GM10266 (cell line): ENCODE data around the gene MSRB2.

ENCODE experiments used
- DNase-seq: peaks from one replicate; pipeline ENCODE4 v3.0.0; 2012; ENCODE audit errors: extremely low spot score
- CTCF ChIP-seq: IDR thresholded peaks from 2 replicates; pipeline ENCODE4 v1.5.1; 2012; ENCODE audit warnings: mild to moderate bottlenecking, low read depth; ENCODE audit not compliant: control insufficient read depth, insufficient read depth; ENCODE audit errors: missing control alignments

MSRB2 gene

DNA sequence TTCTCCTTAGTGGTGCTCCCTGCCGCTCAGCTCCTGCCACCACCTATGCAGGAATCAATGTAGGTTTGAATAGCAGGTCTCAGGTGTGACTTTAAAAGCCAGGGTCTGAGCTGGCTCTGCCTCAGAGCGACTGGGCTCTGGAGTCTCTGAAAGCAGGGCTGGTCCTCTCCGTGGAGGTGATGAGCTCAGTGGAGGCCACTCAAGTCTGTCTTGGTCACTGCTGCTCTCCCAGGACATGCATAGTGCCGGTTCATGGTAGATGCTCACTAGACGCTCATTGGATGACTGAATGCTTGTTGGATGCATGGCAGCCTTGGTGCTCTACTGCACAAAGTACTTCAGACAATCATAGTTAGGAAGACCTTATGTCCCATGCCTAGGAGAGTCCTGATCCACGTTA lies 51.7 kb downstream of the MSRB2 start:
- no peak for TF ChIP-seq CTCF

DNA sequence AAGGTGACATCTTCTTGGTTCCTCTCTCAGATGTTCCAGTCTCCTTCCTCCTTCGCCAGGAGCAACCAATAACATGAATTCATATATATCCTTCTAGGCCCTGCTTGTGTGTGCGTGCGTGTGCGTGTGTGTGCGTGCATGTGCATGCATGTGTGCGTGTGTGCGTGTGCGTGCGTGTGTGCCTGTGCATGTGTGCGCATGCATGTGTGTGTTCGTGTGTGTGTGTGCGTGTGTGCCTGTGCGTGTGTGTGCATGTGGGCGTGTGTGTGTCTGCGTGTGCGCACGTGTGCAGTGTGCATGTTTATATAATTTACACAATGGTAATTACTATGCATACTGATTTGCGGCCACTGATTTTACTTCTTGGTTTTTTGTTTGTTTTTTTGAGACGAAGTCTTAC lies 52.8 kb downstream of the MSRB2 start:
- no peak for TF ChIP-seq CTCF

More for the DNA sequence above, 51.7 kb downstream of the MSRB2 start:
- no peak for DNase-seq

DNA sequence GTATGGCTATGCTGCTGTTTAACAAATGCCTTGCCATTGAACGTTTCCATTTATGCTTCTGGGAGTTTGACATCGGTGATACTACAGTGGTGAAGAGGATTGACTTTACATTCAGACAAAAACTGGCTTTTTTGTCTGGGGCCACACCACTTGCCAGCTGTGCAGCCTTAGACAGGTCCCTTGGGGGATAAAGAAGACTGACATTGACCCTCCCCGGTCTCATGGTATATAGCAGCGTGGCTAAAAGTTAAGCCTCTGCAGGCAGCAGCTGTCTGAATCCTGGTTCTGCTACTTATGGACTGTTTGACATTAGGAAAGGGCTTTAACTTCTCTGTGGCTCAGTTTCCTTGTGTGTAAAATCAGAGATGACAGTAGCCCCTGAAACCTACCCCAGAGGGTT lies 54.7 kb downstream of the MSRB2 start:
- no peak for TF ChIP-seq CTCF
- DNase-seq, result no peak

More for the DNA sequence above, 52.8 kb downstream of the MSRB2 start:
- no peak for DNase-seq

DNA sequence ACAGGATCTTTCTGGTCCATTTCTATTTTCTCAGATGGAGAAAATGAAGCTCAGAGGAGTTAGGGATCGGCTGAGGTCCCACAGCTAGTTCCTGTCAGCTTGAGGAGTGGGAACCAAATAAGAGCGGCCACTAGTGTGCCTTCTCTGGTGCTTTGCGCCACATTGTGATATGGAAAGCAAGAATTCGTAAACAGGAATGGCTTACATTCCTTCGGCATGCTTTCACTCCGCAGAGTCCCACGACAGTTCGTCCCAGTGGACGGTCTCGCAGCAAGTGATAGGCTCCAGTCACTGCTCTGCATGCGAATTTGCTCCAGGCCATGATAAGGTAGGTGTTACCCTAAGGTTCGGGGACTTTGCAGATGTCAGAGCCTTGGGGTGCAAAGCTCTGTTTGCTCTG lies 55.2 kb downstream of the MSRB2 start:
- TF ChIP-seq CTCF, result no peak
- no peak for DNase-seq

GRCh38 chr10:23151071-23151470 lies 55.7 kb downstream of the MSRB2 start:
- no peak for DNase-seq
- no peak for TF ChIP-seq CTCF

GRCh38 chr10:23155169-23155568 lies 59.8 kb downstream of the MSRB2 start:
- TF ChIP-seq CTCF, result no peak
- DNase-seq, result no peak

- no peak for DNase-seq
- TF ChIP-seq CTCF, result no peak
Observed at GRCh38 chr10:23156447-23157150, 61.2 kb downstream of the MSRB2 start.
